H1 (cell line): ENCODE data around the gene AP2A2. TPM values are rescaled to one million over a fixed set of nuclear protein-coding genes. Genes with fewer than 3 reads are reported as not detected.

Experiments
- CTCF ChIA-PET: fragments of 300-600 bp; sonication (Branson Sonifier 250); formaldehyde crosslinking; loops from one replicate; lab custom pipeline; 2021; ENCODE audit not compliant: partially characterized antibody; lab: Charles Lee
- POLR2A ChIA-PET: fragments of 300-600 bp; sonication (Branson Sonifier 250); formaldehyde crosslinking; loops from one replicate; lab custom pipeline; 2021; ENCODE audit warnings: inconsistent platforms; ENCODE audit not compliant: partially characterized antibody; lab: Charles Lee
- DNase-seq, 2 experiments: peaks; one replicate each; pipeline versions ENCODE4 v3.0.0 to v3.0.0-alpha.2; 2010 to 2022; ENCODE audit warnings: low spot score in 2 of 2, low read depth in 1 of 2, mixed read lengths in 1 of 2
- FAIRE-seq: peaks from 2 replicates; lab custom pipeline; 2011; peaks lifted over from hg19 to GRCh38; lab: Jason Lieb, UNC
- H2AFZ ChIP-seq: 2 replicates; pipeline ENCODE4 v1.8.1; 2012; ENCODE audit warnings: low read length, inconsistent platforms
- H2AK5ac ChIP-seq: 2 replicates; pipeline ENCODE4 v1.6.1; 2013; ENCODE audit warnings: low read depth, low read length
- H2BK120ac ChIP-seq: replicated peaks from 2 replicates; pipeline ENCODE3; 2013; ENCODE audit warnings: low read depth, low read length, inconsistent platforms
- H2BK12ac ChIP-seq: 2 replicates; pipeline ENCODE4 v1.6.1; 2013; ENCODE audit warnings: low read depth, low read length
- H2BK15ac ChIP-seq: 2 replicates; pipeline ENCODE4 v1.6.1; 2013; ENCODE audit warnings: low read length
- H2BK20ac ChIP-seq: 2 replicates; pipeline ENCODE4 v1.6.1; 2013; ENCODE audit warnings: low read length
- H2BK5ac ChIP-seq: 2 replicates; pipeline ENCODE4 v1.6.1; 2013; ENCODE audit warnings: low read depth, low read length
- H3K14ac ChIP-seq: 2 replicates; pipeline ENCODE4 v1.6.1; 2013; ENCODE audit warnings: inconsistent platforms; ENCODE audit not compliant: insufficient read length
- H3K18ac ChIP-seq: 2 replicates; pipeline ENCODE4 v1.6.1; 2013; ENCODE audit warnings: low read length; ENCODE audit errors: extremely low read depth
- H3K23ac ChIP-seq: 2 replicates; pipeline ENCODE4 v1.6.1; 2013; ENCODE audit warnings: inconsistent platforms; ENCODE audit not compliant: insufficient read length
- H3K23me2 ChIP-seq: 2 replicates; pipeline ENCODE4 v1.6.1; 2013; ENCODE audit warnings: low read depth, low read length
- H3K27ac ChIP-seq: 2 replicates; pipeline ENCODE4 v1.6.1; 2011; ENCODE audit warnings: low read depth, low read length, inconsistent platforms
- H3K27me3 ChIP-seq, 4 experiments: replicated peaks in 1 of 4; 1 replicate in 1 of 4; 2 replicates in 3 of 4; pipeline versions ENCODE4 v1.6.1 to v1.8.1; 2011 to 2013; ENCODE audit warnings: low read length in 3 of 4, mild to moderate bottlenecking in 3 of 4, inconsistent platforms in 2 of 4, mixed read lengths in 2 of 4, moderate library complexity in 1 of 4; ENCODE audit not compliant: control insufficient read depth in 3 of 4, insufficient read depth in 3 of 4; ENCODE audit errors: extremely low read depth in 1 of 4
- H3K36me3 ChIP-seq, 4 experiments: 2 replicates each; pipeline versions ENCODE4 v1.6.1 to v1.8.1; 2011 to 2013; ENCODE audit warnings: mild to moderate bottlenecking in 4 of 4, low read length in 3 of 4, moderate library complexity in 2 of 4, control low read depth in 1 of 4, inconsistent platforms in 1 of 4; ENCODE audit not compliant: insufficient read depth in 4 of 4, control insufficient read depth in 2 of 4
- H3K4ac ChIP-seq: replicated peaks from 2 replicates; pipeline ENCODE3; 2013; ENCODE audit warnings: low read length, low read depth, mixed read lengths, inconsistent platforms; ENCODE audit not compliant: insufficient read length
- H3K4me1 ChIP-seq, 4 experiments: replicated peaks in 1 of 4; 1 replicate in 1 of 4; 2 replicates in 3 of 4; pipeline versions ENCODE4 v1.6.1 to v1.8.1; 2011 to 2013; ENCODE audit warnings: low read length in 3 of 4, inconsistent platforms in 2 of 4, mixed read lengths in 1 of 4; ENCODE audit not compliant: insufficient read depth in 4 of 4, control insufficient read depth in 3 of 4
- H3K4me2 ChIP-seq, 2 experiments: 2 replicates each; pipeline versions ENCODE4 v1.6.1 to v1.8.1; 2011 to 2013; ENCODE audit warnings: low read depth in 2 of 2, low read length in 2 of 2, control low read depth in 1 of 2, inconsistent platforms in 1 of 2, mild to moderate bottlenecking in 1 of 2; ENCODE audit not compliant: insufficient read depth in 1 of 2
- H3K4me3 ChIP-seq, 4 experiments: fragments of 200-600, 300-600 bp in 1 of 4; sonication (generic), shearing (Covaris generic), sonication (Bioruptor Twin) in 1 of 4; 2 replicates each; pipeline versions ENCODE4 v1.5.1 to v1.8.1; 2011 to 2016; ENCODE audit warnings: low read length in 4 of 4, low read depth in 3 of 4, control low read depth in 2 of 4, inconsistent platforms in 2 of 4, mild to moderate bottlenecking in 2 of 4, mixed read lengths in 1 of 4, moderate library complexity in 1 of 4; ENCODE audit not compliant: insufficient read depth in 2 of 4; ENCODE audit errors: extremely low read depth in 1 of 4
- H3K56ac ChIP-seq: replicated peaks from 2 replicates; pipeline ENCODE3; 2013; ENCODE audit warnings: low read depth, mild to moderate bottlenecking, mixed read lengths, low read length, inconsistent platforms; ENCODE audit not compliant: insufficient read length
- H3K79me1 ChIP-seq: 2 replicates; pipeline ENCODE4 v1.6.1; 2013; ENCODE audit warnings: low read depth, low read length, control low read depth
- H3K79me2 ChIP-seq, 2 experiments: 2 replicates each; pipeline versions ENCODE4 v1.6.1 to v1.8.1; 2012 to 2013; ENCODE audit warnings: low read length in 2 of 2, mild to moderate bottlenecking in 2 of 2, inconsistent platforms in 1 of 2; ENCODE audit not compliant: insufficient read depth in 2 of 2, control insufficient read depth in 1 of 2
- H3K9ac ChIP-seq, 4 experiments: replicated peaks in 1 of 4; 1 replicate in 1 of 4; 2 replicates in 3 of 4; pipeline versions ENCODE4 v1.6.1 to v1.8.1; 2011 to 2013; ENCODE audit warnings: low read depth in 3 of 4, low read length in 3 of 4, control low read depth in 2 of 4, mild to moderate bottlenecking in 2 of 4, moderate library complexity in 2 of 4, inconsistent platforms in 1 of 4; ENCODE audit errors: extremely low read depth in 1 of 4
- H3K9me3 ChIP-seq, 2 experiments: 2 replicates each; pipeline versions ENCODE4 v1.6.1 to v1.8.1; 2012 to 2013; ENCODE audit warnings: mild to moderate bottlenecking in 2 of 2, moderate library complexity in 2 of 2, control low read depth in 1 of 2, inconsistent platforms in 1 of 2, low read depth in 1 of 2, low read length in 1 of 2, mixed read lengths in 1 of 2; ENCODE audit not compliant: insufficient read depth in 2 of 2
- H4K20me1 ChIP-seq, 2 experiments: replicated peaks in 1 of 2; 2 replicates each; pipeline versions ENCODE3 to v1.8.1; 2011 to 2013; ENCODE audit warnings: inconsistent platforms in 2 of 2, low read length in 2 of 2, mild to moderate bottlenecking in 1 of 2; ENCODE audit not compliant: insufficient read depth in 2 of 2, control insufficient read depth in 1 of 2
- H4K5ac ChIP-seq: 2 replicates; pipeline ENCODE4 v1.6.1; 2013; ENCODE audit warnings: low read length, low read depth, mixed read lengths, inconsistent platforms; ENCODE audit not compliant: insufficient read length
- H4K8ac ChIP-seq: 2 replicates; pipeline ENCODE4 v1.8.0; 2013; ENCODE audit warnings: mild to moderate bottlenecking, moderate library complexity, low read length, inconsistent platforms; ENCODE audit not compliant: insufficient read depth; ENCODE audit errors: extremely low read depth
- H4K91ac ChIP-seq: replicated peaks from 2 replicates; pipeline ENCODE3; 2013; ENCODE audit warnings: low read length, mixed read lengths, inconsistent platforms; ENCODE audit not compliant: insufficient read length
- EZH2 ChIP-seq: fragments of 200-600 bp; sonication (generic); IDR thresholded peaks from 2 replicates; pipeline ENCODE4 v1.7.1; 2012; ENCODE audit warnings: low read depth, mild to moderate bottlenecking, moderate library complexity, low read length, inconsistent platforms; ENCODE audit not compliant: severe bottlenecking
- HDAC2 ChIP-seq, 2 experiments: fragments of 300-600 bp in 1 of 2; sonication (generic) in 1 of 2; IDR thresholded peaks; 2 replicates each; pipeline ENCODE4 v1.6.1; 2011 to 2012; ENCODE audit warnings: low read depth in 2 of 2, low read length in 2 of 2, mild to moderate bottlenecking in 2 of 2, moderate library complexity in 2 of 2, borderline replicate concordance in 1 of 2, inconsistent platforms in 1 of 2
- NANOG ChIP-seq: IDR thresholded peaks from 2 replicates; pipeline ENCODE4 v1.6.1; 2011; ENCODE audit warnings: low read length, low read depth, mild to moderate bottlenecking, inconsistent platforms; ENCODE audit not compliant: insufficient read depth, poor library complexity, severe bottlenecking
- POLR2AphosphoS5 ChIP-seq: IDR thresholded peaks from 2 replicates; pipeline ENCODE4 v1.6.1; 2011; ENCODE audit warnings: low read depth, low read length
- POU5F1 ChIP-seq: IDR thresholded peaks from 2 replicates; pipeline ENCODE4 v1.6.1; 2011; ENCODE audit warnings: low read depth, mild to moderate bottlenecking, low read length, moderate library complexity
- RBBP5 ChIP-seq: IDR thresholded peaks from 2 replicates; pipeline ENCODE4 v1.7.1; 2012; ENCODE audit warnings: low read depth, mild to moderate bottlenecking, inconsistent platforms, low read length, moderate library complexity, borderline replicate concordance
- SUZ12 ChIP-seq: fragments of 200-600 bp; sonication (generic); IDR thresholded peaks from 2 replicates; pipeline ENCODE4 v1.6.1; 2012; ENCODE audit warnings: mild to moderate bottlenecking, inconsistent platforms, low read length, moderate library complexity, mixed read lengths
- WGBS, 2 experiments: shearing (Covaris generic) in 1 of 2; methylation state at CpG; one replicate each; pipeline versions ENCODE4 v1.1.6 to v1.1.7; 2013 to 2015; ENCODE audit warnings: low lambda C conversion rate in 2 of 2, mixed read lengths in 2 of 2, inconsistent platforms in 1 of 2, low coverage in 1 of 2, missing lambda C conversion rate in 1 of 2; ENCODE audit not compliant: insufficient replicate concordance in 2 of 2, insufficient coverage in 1 of 2, insufficient read length in 1 of 2; ENCODE audit errors: extremely low coverage in 1 of 2, missing lambda C conversion rate in 1 of 2; 5-methylcytosine and 5-hydroxymethylcytosine counted together
- polyA plus RNA-seq, 7 experiments: library from polyadenylated mRNA; depleted of rRNA in 3 of 7; stranded (reverse) in 5 of 7; unstranded in 2 of 7; fragments of >200 nt in 5 of 7; fragments of 200-250 nt in 2 of 7; gene quantifications; 1 replicate in 5 of 7; 2 replicates in 1 of 7; 4 replicates in 1 of 7; pipeline versions ENCODE4 v1.2.1 to v1.2.3, GENCODE V29; 2011 to 2013; ENCODE audit warnings: missing spikeins in 2 of 7, mixed read lengths in 2 of 7
- total RNA-seq: library from RNA; stranded (reverse); fragmentation: NEBNext Ultra II Directional; extraction: Animal tissue kit (Norgen Biotek cat#: 25700); gene quantifications from 2 replicates; pipeline ENCODE4 v1.2.1, GENCODE V29; 2021
- TF ChIP-seq, protein P1 (sequence below): IDR thresholded peaks from 2 replicates; pipeline ENCODE4 v1.6.1; 2011; ENCODE audit warnings: low read depth, mild to moderate bottlenecking, low read length; ENCODE audit not compliant: insufficient read depth

The AP2A2 gene
- total and polyA plus RNA-seq, 2 of the 8 experiments (the other 6 are each of a cell fraction or from before 2014, with no cell fraction given) = 50.0 to 65.0 TPM

DNA sequence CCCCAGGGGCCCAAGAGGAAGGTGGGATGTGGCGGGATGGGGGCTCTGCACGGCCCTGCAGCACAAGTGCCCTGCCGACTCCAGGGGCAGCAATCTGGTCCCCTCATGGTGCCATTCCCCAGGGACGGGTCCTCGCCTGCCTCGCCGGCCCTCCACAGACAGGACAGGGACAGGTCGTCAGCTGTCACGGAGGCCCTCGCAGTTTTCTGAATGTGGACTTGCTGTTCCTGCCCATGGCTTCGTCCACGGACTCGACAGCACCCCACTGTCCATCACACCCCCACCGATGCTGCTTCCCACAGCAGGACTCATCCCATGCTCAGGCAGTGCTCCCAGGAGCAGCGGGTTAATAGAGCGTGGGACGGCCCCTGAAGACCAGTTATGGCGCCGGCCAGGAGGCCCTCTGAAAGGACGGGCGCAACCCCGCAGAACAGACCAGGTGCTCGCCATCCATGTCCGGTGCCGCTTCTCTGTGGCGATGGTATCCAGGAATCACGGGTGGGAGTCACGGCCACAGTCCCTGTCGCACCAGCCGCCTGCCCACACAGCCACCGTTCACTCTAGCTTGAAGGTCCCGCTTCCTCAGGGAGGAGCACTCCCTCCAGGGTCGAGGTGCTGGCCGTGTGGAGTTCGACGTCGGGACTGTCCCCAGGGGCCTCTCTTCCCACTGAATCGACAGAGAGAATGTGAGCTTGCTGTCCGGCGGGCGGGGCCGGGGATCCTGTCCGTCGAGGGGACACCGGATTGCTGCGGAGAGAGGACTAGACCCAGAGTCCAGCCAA, 130.5 kb downstream of the AP2A2 start:
- TF ChIP-seq RBBP5 = no peak
- TF ChIP-seq HDAC2 (IDR thresholded peaks at IDR 0.05; ENCODE audit: borderline replicate concordance in 1 of 2, low read depth in 2 of 2, low read length in 2 of 2) = no peak
- TF ChIP-seq SUZ12 = no peak
- TF ChIP-seq NANOG = no peak
- TF ChIP-seq, protein P1, sequence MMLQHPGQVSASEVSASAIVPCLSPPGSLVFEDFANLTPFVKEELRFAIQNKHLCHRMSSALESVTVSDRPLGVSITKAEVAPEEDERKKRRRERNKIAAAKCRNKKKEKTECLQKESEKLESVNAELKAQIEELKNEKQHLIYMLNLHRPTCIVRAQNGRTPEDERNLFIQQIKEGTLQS = no peak
- TF ChIP-seq EZH2 = no peak
- TF ChIP-seq POLR2AphosphoS5 = no peak
- no peak for TF ChIP-seq POU5F1
- Histone ChIP-seq H3K4me2 (no peak overlapping the region), H3K4me1 (no peaks in the 10 kb centered on the region), H3K4me3 (no peak overlapping the region), H3K36me3 (no peaks in the 10 kb centered on the region), H3K9ac (no peak overlapping the region; a peak in 1 of 7 replicates), H3K14ac (no peak overlapping the region), H3K79me2 (no peaks in the 10 kb centered on the region), H3K23me2 (no peaks in the 10 kb centered on the region), H2BK20ac (no peak overlapping the region), H3K56ac (no peak overlapping the region), H4K20me1 (peaks cover 0 to 3% of the 10 kb centered on the region in 2 experiments), H4K5ac (no peak overlapping the region), H2AFZ (no peak overlapping the region), H3K23ac (no peak overlapping the region), H3K9me3 (no peaks in the 10 kb centered on the region), H3K27ac (no peak overlapping the region), H2BK15ac (no peak overlapping the region), H3K18ac (no peak overlapping the region), H2BK120ac (no peak overlapping the region), H3K79me1 (no peaks in the 10 kb centered on the region), H4K91ac (no peak overlapping the region), H2AK5ac (no peak overlapping the region), H3K27me3 (no peaks in the 10 kb centered on the region), H4K8ac (no peak overlapping the region; the same call in 1 of the 2 replicates), H3K4ac (no peak overlapping the region), H2BK5ac (no peak overlapping the region), H2BK12ac (no peak overlapping the region)
- no peak for FAIRE-seq
- no peak for DNase-seq
- POLR2A ChIA-PET = no interaction called here
- WGBS, 2 experiments = 91% methylated on average over 43 of the region's 46 CpGs; no CpG with 5 or more reads in 1 of the 2 experiments
- CTCF ChIA-PET = interaction anchor here (1.0 kb wide), 1 partner anchor 47 kb away, joined by 3 read pairs; no protein-coding TSS in a partner anchor
